Esophagus squamous epithelium (tissue), 5 donors: ENCODE data around the gene GPC6. TPM values are rescaled to one million over a fixed set of nuclear protein-coding genes. Genes with fewer than 3 reads are reported as not detected.

ENCODE experiments used
- DNase-seq: peaks from one replicate; lab custom pipeline; 2025; lab: John Stamatoyannopoulos, UW
- H3K27ac ChIP-seq, 4 donors: fragments of 200-600 bp; sonication (generic); one replicate each; pipeline ENCODE4 v1.5.1; 2016 to 2019; ENCODE audit warnings: mild to moderate bottlenecking in 1 of 4
- H3K27me3 ChIP-seq, 4 donors: fragments of 200-600 bp; sonication (generic); 1 replicate in 3 of 4; 2 replicates in 1 of 4; pipeline versions ENCODE4 v1.5.1 to v1.6.0; 2017 to 2021; ENCODE audit warnings: antibody characterized with exemption in 1 of 4
- H3K36me3 ChIP-seq, 3 donors: fragments of 200-600 bp; sonication (generic); one replicate each; pipeline ENCODE4 v1.5.1; 2016 to 2019
- H3K4me1 ChIP-seq, 3 donors: fragments of 200-600 bp; sonication (generic); one replicate each; pipeline ENCODE4 v1.5.1; 2017 to 2019
- H3K4me3 ChIP-seq, 4 donors: fragments of 200-600 bp; sonication (generic); 1 replicate in 3 of 4; 2 replicates in 1 of 4; pipeline ENCODE4 v1.5.1; 2016 to 2019; ENCODE audit warnings: mild to moderate bottlenecking in 2 of 4, moderate library complexity in 1 of 4
- H3K9me3 ChIP-seq, 3 donors: fragments of 200-600 bp; sonication (generic); one replicate each; pipeline ENCODE4 v1.5.1; 2016 to 2019
- CTCF ChIP-seq, 6 experiments: fragments of 450-650 bp in 4 of 6; fragments of 200-600 bp in 2 of 6; sonication (generic) in 2 of 6; IDR thresholded peaks; one replicate each; pipeline ENCODE4 v1.5.1; 2016 to 2019; ENCODE audit warnings: antibody characterized with exemption in 6 of 6, mild to moderate bottlenecking in 4 of 6, moderate library complexity in 4 of 6
- POLR2A ChIP-seq, 4 donors: fragments of 450-650 bp; IDR thresholded peaks; one replicate each; pipeline ENCODE4 v1.6.1; 2017; ENCODE audit warnings: antibody characterized with exemption in 4 of 4, mild to moderate bottlenecking in 4 of 4, moderate library complexity in 3 of 4
- WGBS, 2 donors: methylation state at CpG; one replicate each; pipeline ENCODE4 v1.1.5; 2018; 5-methylcytosine and 5-hydroxymethylcytosine counted together
- intact Hi-C: fragments of 100-400 bp; cut with DNase I; formaldehyde crosslinking; loops from one replicate; pipeline ENCODE4 v1.15.0; 2022
- total RNA-seq, 4 donors: library from RNA; depleted of rRNA; stranded (reverse); fragments of >200 nt; gene quantifications; one replicate each; pipeline ENCODE4 v1.1.0, GENCODE V29; 2016
- donor health status: DM: yes; HTN: yes; CAD: no.

The GPC6 gene
- total RNA-seq, 4 donors from 2014 or later = 0.57 to 8.6 (median 2.6) TPM

- DNase-seq = no peak
- H3K4me3 ChIP-seq = no peak overlapping the region
- no peak for TF ChIP-seq POLR2A (IDR thresholded peaks at IDR 0.05)
- no peak for TF ChIP-seq CTCF (IDR thresholded peaks at IDR 0.05)
- H3K4me1 ChIP-seq = no peaks in the 10 kb centered on the region
- no peaks in the 10 kb centered on the region for H3K36me3 ChIP-seq
- no peak overlapping the region for H3K27ac ChIP-seq
- no peaks in the 10 kb centered on the region for H3K9me3 ChIP-seq
- 58 to 69% methylated on average over 2 of the region's 2 CpGs for WGBS, 2 donors
- intact Hi-C loops = no loop called here
- H3K27me3 ChIP-seq = no peaks in the 10 kb centered on the region
Measured at GRCh38 chr13:93872376-93872775, 645.8 kb downstream of the GPC6 start.

GRCh38 chr13:93872786-93873347 is 646.3 kb downstream of the GPC6 start:
- WGBS, 2 donors = 43 to 50% methylated on average over 2 of the region's 2 CpGs
- Histone ChIP-seq H3K4me1 (no peaks in the 10 kb centered on the region), H3K4me3 (no peak overlapping the region), H3K9me3 (no peaks in the 10 kb centered on the region), H3K27ac (no peak overlapping the region), H3K27me3 (no peaks in the 10 kb centered on the region), H3K36me3 (no peaks in the 10 kb centered on the region)
- DNase-seq = no peak
- intact Hi-C loops = no loop called here
- TF ChIP-seq POLR2A (IDR thresholded peaks at IDR 0.05) (no peak), CTCF (IDR thresholded peaks at IDR 0.05) (no peak)

- DNase-seq = no peak
- H3K27ac ChIP-seq = no peak overlapping the region
- H3K36me3 ChIP-seq = no peaks in the 10 kb centered on the region
- H3K9me3 ChIP-seq = no peaks in the 10 kb centered on the region
- no peaks in the 10 kb centered on the region for H3K27me3 ChIP-seq
- TF ChIP-seq POLR2A (IDR thresholded peaks at IDR 0.05) = no peak
- no peak for TF ChIP-seq CTCF (IDR thresholded peaks at IDR 0.05)
- 71 to 93% methylated on average over 1 of the region's 1 CpG for WGBS, 2 donors
- H3K4me1 ChIP-seq = no peaks in the 10 kb centered on the region
- intact Hi-C loops = no loop called here
- no peak overlapping the region for H3K4me3 ChIP-seq
Measured at GRCh38 chr13:93875547-93875946, 648.9 kb downstream of the GPC6 start.

GRCh38 chr13:93876236-93876635 is 649.6 kb downstream of the GPC6 start:
- Histone ChIP-seq H3K9me3 (no peaks in the 10 kb centered on the region), H3K27ac (no peak overlapping the region), H3K4me1 (no peaks in the 10 kb centered on the region), H3K27me3 (no peaks in the 10 kb centered on the region), H3K4me3 (no peak overlapping the region), H3K36me3 (no peaks in the 10 kb centered on the region)
- no peak for DNase-seq
- WGBS, 2 donors = 69 to 86% methylated on average over 3 of the region's 3 CpGs
- no peak for TF ChIP-seq POLR2A (IDR thresholded peaks at IDR 0.05)
- no peak for TF ChIP-seq CTCF (IDR thresholded peaks at IDR 0.05)
- intact Hi-C loops = no loop called here

- no peak for DNase-seq
- H3K27me3 ChIP-seq = no peaks in the 10 kb centered on the region
- no peaks in the 10 kb centered on the region for H3K36me3 ChIP-seq
- H3K9me3 ChIP-seq = no peaks in the 10 kb centered on the region
- H3K4me1 ChIP-seq = no peaks in the 10 kb centered on the region
- no peak overlapping the region for H3K27ac ChIP-seq
- no peak for TF ChIP-seq POLR2A (IDR thresholded peaks at IDR 0.05)
- TF ChIP-seq CTCF (IDR thresholded peaks at IDR 0.05) = no peak
- intact Hi-C loops = no loop called here
- 59 to 62% methylated on average over 2 of the region's 2 CpGs for WGBS, 2 donors
- H3K4me3 ChIP-seq = no peak overlapping the region
Measured at GRCh38 chr13:93878675-93879074, 652.1 kb downstream of the GPC6 start.
